ENCODE results near the gene MYRF. TPM values are rescaled to one million over a fixed set of nuclear protein-coding genes. Genes with fewer than 3 reads are reported as not detected.
A peak's percentile ranks its signal among the peaks of the same experiment; 100 is the strongest.

The MYRF gene
- total and polyA plus RNA-seq, 2 of the 13 experiments (the other 11 are each of a cell fraction or from before 2014, with no cell fraction given), result 10.2 to 25.9 TPM

GRCh38 chr11:61828629-61829407 is 76.4 kb downstream of the MYRF start (continued):
- TF ChIP-seq ZNF607 (CRISPR knock-in tag; IDR thresholded peaks at IDR 0.05; ENCODE audit: borderline replicate concordance) (0 out of 2 replicates have a peak, but pooled peaks have one; percentile 62), ZSCAN12 (CRISPR knock-in tag; IDR thresholded peaks at IDR 0.05) (no peak), HOXA5 (CRISPR knock-in tag; IDR thresholded peaks at IDR 0.05) (peak; percentile 55; the same call in 1 of the 2 replicates), BRD4 (CRISPR knock-in tag; IDR thresholded peaks at IDR 0.05) (0 out of 2 replicates have a peak, but pooled peaks have one; percentile 38), SP1 (IDR thresholded peaks at IDR 0.05) (no peak), SP1 (CRISPR knock-in tag; IDR thresholded peaks at IDR 0.05) (0 out of 2 replicates have a peak, but pooled peaks have one; percentile 4), KDM2A (CRISPR knock-in tag; IDR thresholded peaks at IDR 0.05; ENCODE audit: borderline replicate concordance, low read depth) (peak; percentile 74; the same call in 1 of the 2 replicates), GATAD2A (CRISPR knock-in tag; IDR thresholded peaks at IDR 0.05) (peak; percentile 44; the same call in 1 of the 2 replicates), EED (CRISPR knock-in tag; IDR thresholded peaks at IDR 0.05) (peak; percentile 44; the same call in 1 of the 2 replicates), MTA1 (CRISPR knock-in tag; IDR thresholded peaks at IDR 0.05; ENCODE audit: borderline replicate concordance) (peak; percentile 8; the same call in 1 of the 2 replicates), ZBTB7B (CRISPR knock-in tag; IDR thresholded peaks at IDR 0.05) (0 out of 2 replicates have a peak, but pooled peaks have one; percentile 14), CTCF (CRISPR knock-in tag; IDR thresholded peaks at IDR 0.05) (peak; percentile 73), NKX3-1 (CRISPR knock-in tag; IDR thresholded peaks at IDR 0.05) (peak; percentile 32; the same call in 1 of the 2 replicates), ZNF253 (CRISPR knock-in tag; IDR thresholded peaks at IDR 0.05; ENCODE audit: borderline replicate concordance) (no peak)
- TF ChIP-seq, protein P1, sequence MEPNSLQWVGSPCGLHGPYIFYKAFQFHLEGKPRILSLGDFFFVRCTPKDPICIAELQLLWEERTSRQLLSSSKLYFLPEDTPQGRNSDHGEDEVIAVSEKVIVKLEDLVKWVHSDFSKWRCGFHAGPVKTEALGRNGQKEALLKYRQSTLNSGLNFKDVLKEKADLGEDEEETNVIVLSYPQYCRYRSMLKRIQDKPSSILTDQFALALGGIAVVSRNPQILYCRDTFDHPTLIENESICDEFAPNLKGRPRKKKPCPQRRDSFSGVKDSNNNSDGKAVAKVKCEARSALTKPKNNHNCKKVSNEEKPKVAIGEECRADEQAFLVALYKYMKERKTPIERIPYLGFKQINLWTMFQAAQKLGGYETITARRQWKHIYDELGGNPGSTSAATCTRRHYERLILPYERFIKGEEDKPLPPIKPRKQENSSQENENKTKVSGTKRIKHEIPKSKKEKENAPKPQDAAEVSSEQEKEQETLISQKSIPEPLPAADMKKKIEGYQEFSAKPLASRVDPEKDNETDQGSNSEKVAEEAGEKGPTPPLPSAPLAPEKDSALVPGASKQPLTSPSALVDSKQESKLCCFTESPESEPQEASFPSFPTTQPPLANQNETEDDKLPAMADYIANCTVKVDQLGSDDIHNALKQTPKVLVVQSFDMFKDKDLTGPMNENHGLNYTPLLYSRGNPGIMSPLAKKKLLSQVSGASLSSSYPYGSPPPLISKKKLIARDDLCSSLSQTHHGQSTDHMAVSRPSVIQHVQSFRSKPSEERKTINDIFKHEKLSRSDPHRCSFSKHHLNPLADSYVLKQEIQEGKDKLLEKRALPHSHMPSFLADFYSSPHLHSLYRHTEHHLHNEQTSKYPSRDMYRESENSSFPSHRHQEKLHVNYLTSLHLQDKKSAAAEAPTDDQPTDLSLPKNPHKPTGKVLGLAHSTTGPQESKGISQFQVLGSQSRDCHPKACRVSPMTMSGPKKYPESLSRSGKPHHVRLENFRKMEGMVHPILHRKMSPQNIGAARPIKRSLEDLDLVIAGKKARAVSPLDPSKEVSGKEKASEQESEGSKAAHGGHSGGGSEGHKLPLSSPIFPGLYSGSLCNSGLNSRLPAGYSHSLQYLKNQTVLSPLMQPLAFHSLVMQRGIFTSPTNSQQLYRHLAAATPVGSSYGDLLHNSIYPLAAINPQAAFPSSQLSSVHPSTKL (CRISPR knock-in tag; IDR thresholded peaks at IDR 0.05), result peak; percentile 14; the same call in 1 of the 2 replicates
- TF ChIP-seq, protein P2, sequence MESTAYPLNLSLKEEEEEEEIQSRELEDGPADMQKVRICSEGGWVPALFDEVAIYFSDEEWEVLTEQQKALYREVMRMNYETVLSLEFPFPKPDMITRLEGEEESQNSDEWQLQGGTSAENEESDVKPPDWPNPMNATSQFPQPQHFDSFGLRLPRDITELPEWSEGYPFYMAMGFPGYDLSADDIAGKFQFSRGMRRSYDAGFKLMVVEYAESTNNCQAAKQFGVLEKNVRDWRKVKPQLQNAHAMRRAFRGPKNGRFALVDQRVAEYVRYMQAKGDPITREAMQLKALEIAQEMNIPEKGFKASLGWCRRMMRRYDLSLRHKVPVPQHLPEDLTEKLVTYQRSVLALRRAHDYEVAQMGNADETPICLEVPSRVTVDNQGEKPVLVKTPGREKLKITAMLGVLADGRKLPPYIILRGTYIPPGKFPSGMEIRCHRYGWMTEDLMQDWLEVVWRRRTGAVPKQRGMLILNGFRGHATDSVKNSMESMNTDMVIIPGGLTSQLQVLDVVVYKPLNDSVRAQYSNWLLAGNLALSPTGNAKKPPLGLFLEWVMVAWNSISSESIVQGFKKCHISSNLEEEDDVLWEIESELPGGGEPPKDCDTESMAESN (CRISPR knock-in tag; conservative IDR thresholded peaks at IDR 0.05), result no peak

Data from HepG2 (cell line).